RWPE2 (cell line): ENCODE measurements around the gene TOMM22.
A peak's percentile ranks its signal among the peaks of the same experiment; 100 is the strongest.

ENCODE experiments used
- ATAC-seq: fragments of 200-7000 bp; cut with Tn5 transposase; 3 replicates; pipeline ENCODE4 v1.9.1; 2021; ENCODE audit warnings: low read depth
- DNase-seq: peaks from one replicate; pipeline ENCODE4 v3.0.0-alpha.2; 2020; ENCODE audit warnings: low spot score
- H3K27ac ChIP-seq: fragments of 450-650 bp; 2 replicates; pipeline ENCODE4 v1.5.1; 2017; ENCODE audit warnings: mild to moderate bottlenecking; ENCODE audit not compliant: poor library complexity, severe bottlenecking
- H3K27me3 ChIP-seq: fragments of 250-450 bp; sonication (Bioruptor Pico); 2 replicates; pipeline ENCODE4 v1.5.1; 2021; ENCODE audit warnings: mild to moderate bottlenecking, moderate library complexity; ENCODE audit not compliant: insufficient read depth, poor library complexity, severe bottlenecking
- H3K36me3 ChIP-seq: fragments of 250-450 bp; sonication (Bioruptor Pico); 2 replicates; pipeline ENCODE4 v1.5.1; 2020; ENCODE audit warnings: low read depth, mild to moderate bottlenecking, moderate library complexity
- H3K4me1 ChIP-seq: fragments of 250-450 bp; sonication (Bioruptor Pico); 2 replicates; pipeline ENCODE4 v1.5.1; 2021; ENCODE audit warnings: mild to moderate bottlenecking, moderate library complexity; ENCODE audit not compliant: insufficient read depth, poor library complexity, severe bottlenecking
- H3K4me3 ChIP-seq: fragments of 250-450 bp; sonication (Bioruptor Pico); 2 replicates; pipeline ENCODE4 v1.5.1; 2021; ENCODE audit warnings: mild to moderate bottlenecking, moderate library complexity; ENCODE audit not compliant: severe bottlenecking
- H3K9me3 ChIP-seq: fragments of 250-450 bp; sonication (Bioruptor Pico); 2 replicates; pipeline ENCODE4 v1.5.1; 2021; ENCODE audit warnings: mild to moderate bottlenecking, moderate library complexity; ENCODE audit not compliant: severe bottlenecking
- CTCF ChIP-seq: fragments of 450-650 bp; IDR thresholded peaks from one replicate; pipeline ENCODE4 v1.5.1; 2017; ENCODE audit warnings: mild to moderate bottlenecking, moderate library complexity; ENCODE audit not compliant: poor library complexity, severe bottlenecking

Gene TOMM22

GRCh38 chr22:38705235-38706100 is 23.7 kb downstream of the TOMM22 start, which contains the start of gene GTPBP1:
Gene GTPBP1, plus strand, starts transcription at chr22:38705944. Its CDS starts 12 bp downstream, at chr22:38705956.
- Histone ChIP-seq H3K36me3 (peaks cover 29% of the 10 kb centered on the region), H3K27ac (peak within 1 kb of the TSS; percentile 69), H3K4me1 (peaks cover 20% of the 10 kb centered on the region), H3K4me3 (peak within 1 kb of the TSS; percentile 62), H3K27me3 (no peaks in the 10 kb centered on the region), H3K9me3 (no peaks in the 10 kb centered on the region)
- no peak for TF ChIP-seq CTCF
- DNase-seq: peak; percentile 99
- ATAC-seq: peak; percentile 83

GRCh38 chr22:38706101-38706900 is 24.5 kb downstream of the TOMM22 start:
- H3K36me3 ChIP-seq: peaks cover 38% of the 10 kb centered on the region
- H3K4me3 ChIP-seq: peak overlapping the region; percentile 62
- peaks cover 24% of the 10 kb centered on the region for H3K4me1 ChIP-seq
- no peak for TF ChIP-seq CTCF
- ATAC-seq (peak; percentile 1; the same call in 1 of the 3 replicates), DNase-seq (no peak)
- H3K9me3 ChIP-seq: no peaks in the 10 kb centered on the region
- no peaks in the 10 kb centered on the region for H3K27me3 ChIP-seq
- H3K27ac ChIP-seq: peak overlapping the region; percentile 69

- no peaks in the 10 kb centered on the region for H3K27me3 ChIP-seq
- DNase-seq (no peak), ATAC-seq (no peak)
- no peak for TF ChIP-seq CTCF
- H3K4me3 ChIP-seq: peak overlapping the region; percentile 62
- H3K4me1 ChIP-seq: peaks cover 24% of the 10 kb centered on the region
- H3K27ac ChIP-seq: peak overlapping the region; percentile 69
- no peaks in the 10 kb centered on the region for H3K9me3 ChIP-seq
- H3K36me3 ChIP-seq: peaks cover 43% of the 10 kb centered on the region
These were observed 25.1 kb downstream of the TOMM22 start for GRCh38 chr22:38706901-38707195.

- no peaks in the 10 kb centered on the region for H3K9me3 ChIP-seq
- ATAC-seq (peak; percentile 31), DNase-seq (no peak)
- H3K4me1 ChIP-seq: peaks cover 24% of the 10 kb centered on the region
- peak overlapping the region; percentile 62 for H3K4me3 ChIP-seq
- TF ChIP-seq CTCF: no peak
- peak overlapping the region; percentile 69 for H3K27ac ChIP-seq
- H3K27me3 ChIP-seq: no peaks in the 10 kb centered on the region
- peaks cover 48% of the 10 kb centered on the region for H3K36me3 ChIP-seq
These were observed 25.6 kb downstream of the TOMM22 start for GRCh38 chr22:38707346-38707745.
